Measurements from ENCODE around the gene NALCN.

DNA sequence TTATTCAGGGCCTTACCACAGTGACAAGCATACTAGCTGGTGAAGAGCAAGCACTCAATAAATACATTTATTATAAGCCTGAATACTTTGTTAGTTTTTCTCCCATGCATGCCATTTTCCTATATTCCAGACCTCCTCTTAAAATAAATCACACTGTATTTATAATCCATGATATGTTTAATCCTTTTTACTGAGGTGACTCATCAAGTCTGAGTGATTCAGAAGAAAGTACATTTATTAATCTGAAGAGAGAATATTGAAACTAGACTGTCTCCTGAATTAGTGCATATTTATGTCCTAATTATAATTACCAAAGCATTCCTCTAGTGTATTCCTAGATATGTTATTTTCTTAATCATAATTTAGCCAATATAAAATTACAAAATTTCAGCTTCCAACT is 323.3 kb downstream of the NALCN start:
- TF ChIP-seq CTCF (conservative IDR thresholded peaks at IDR 0.05 in 1 of 2, IDR thresholded peaks at IDR 0.05 in 1 of 2; ENCODE audit: low read depth in 1 of 2, low read length in 2 of 2) (no peak), EZH2 (IDR thresholded peaks at IDR 0.05; ENCODE audit: low read length, missing control alignments) (no peak)

Measured in fibroblast of lung (primary cell).